Stimulated activated CD8-positive, alpha-beta memory T cell treated with anti-CD3 and anti-CD28 coated beads, Interleukin-15, amount 100 ng/mL, for 1 hour (primary cell): ENCODE data around the gene PIWIL1.

Source experiments
- DNase-seq: peaks from one replicate; pipeline ENCODE4 v3.0.0-alpha.2; 2020; ENCODE audit warnings: low read depth

Gene PIWIL1

GRCh38 chr12:130374083-130374482 is 36.4 kb downstream of the PIWIL1 start:
- no peak for DNase-seq

GRCh38 chr12:130375296-130376287 is 37.9 kb downstream of the PIWIL1 start:
- no peak for DNase-seq

- DNase-seq: no peak
Observed at GRCh38 chr12:130382818-130383217, 45.1 kb downstream of the PIWIL1 start.

- no peak for DNase-seq
Observed at GRCh38 chr12:130384234-130384633, 46.5 kb downstream of the PIWIL1 start.

- no peak for DNase-seq
Observed at GRCh38 chr12:130385193-130385592, 47.5 kb downstream of the PIWIL1 start.

- DNase-seq: no peak
Observed at GRCh38 chr12:130391186-130391585, 53.5 kb downstream of the PIWIL1 start.

GRCh38 chr12:130394906-130395305 is 57.2 kb downstream of the PIWIL1 start:
- DNase-seq: no peak

- no peak for DNase-seq
Observed at GRCh38 chr12:130396667-130397066, 59.0 kb downstream of the PIWIL1 start.

- no peak for DNase-seq
Observed at GRCh38 chr12:130398100-130398848, 60.6 kb downstream of the PIWIL1 start.

GRCh38 chr12:130401703-130402102 is 64.0 kb downstream of the PIWIL1 start:
- no peak for DNase-seq

GRCh38 chr12:130405332-130405731 is 67.6 kb downstream of the PIWIL1 start:
- DNase-seq: no peak

GRCh38 chr12:130412384-130412783 is 74.7 kb downstream of the PIWIL1 start:
- DNase-seq: no peak

- no peak for DNase-seq
Observed at GRCh38 chr12:130413909-130414308, 76.2 kb downstream of the PIWIL1 start.

- no peak for DNase-seq
Observed at GRCh38 chr12:130414381-130414780, 76.7 kb downstream of the PIWIL1 start.

- DNase-seq: no peak
Observed at GRCh38 chr12:130418251-130418650, 80.6 kb downstream of the PIWIL1 start.

GRCh38 chr12:130419116-130419515 is 81.4 kb downstream of the PIWIL1 start:
- no peak for DNase-seq

GRCh38 chr12:130420071-130420470 is 82.4 kb downstream of the PIWIL1 start:
- DNase-seq: no peak

GRCh38 chr12:130421896-130422295 is 84.2 kb downstream of the PIWIL1 start:
- DNase-seq: no peak
